Colonic mucosa (tissue), 4 donors: Measurements from ENCODE around the gene TECPR2. TPM values are rescaled to one million over a fixed set of nuclear protein-coding genes. Genes with fewer than 3 reads are reported as not detected.

ENCODE experiments used
- DNase-seq: peaks from one replicate; pipeline ENCODE4 v3.0.0-alpha.2; 2020
- H3K27ac ChIP-seq: fragments of 200-600 bp; one replicate; pipeline ENCODE4 v1.8.0; 2021
- H3K27me3 ChIP-seq: fragments of 200-600 bp; one replicate; pipeline ENCODE4 v1.8.0; 2021
- H3K36me3 ChIP-seq: fragments of 200-600 bp; one replicate; pipeline ENCODE4 v1.8.0; 2021
- H3K4me1 ChIP-seq: fragments of 200-600 bp; one replicate; pipeline ENCODE4 v1.8.0; 2021; ENCODE audit warnings: mild to moderate bottlenecking
- H3K4me3 ChIP-seq: fragments of 200-600 bp; one replicate; pipeline ENCODE4 v1.8.0; 2021
- H3K9ac ChIP-seq, 2 donors: one replicate each; pipeline ENCODE4 v1.7.0; 2013; ENCODE audit warnings: control low read depth in 2 of 2, low read depth in 2 of 2, low read length in 2 of 2
- H3K9me3 ChIP-seq: fragments of 200-600 bp; one replicate; pipeline ENCODE4 v1.8.0; 2021
- intact Hi-C: fragments of 100-400 bp; cut with DNase I; formaldehyde crosslinking; loops from one replicate; pipeline ENCODE4 v1.14.1; 2022
- total RNA-seq, 2 donors: library from RNA; stranded (reverse); fragmentation: NEBNext Ultra II Directional in 1 of 2; extraction: Animal tissue kit (Norgen Biotek cat#: 25700) in 1 of 2; gene quantifications; one replicate each; pipeline ENCODE4 v1.2.1, GENCODE V29; 2021
- TF ChIP-seq, protein P1 (sequence below): fragments of 200-600 bp; IDR thresholded peaks from one replicate; pipeline ENCODE4 v1.8.0; 2022; ENCODE audit warnings: antibody characterized with exemption, mild to moderate bottlenecking
- donor health status: healthy.
- donor health status: DM: no; HTN: no; CAD: no.
- donor health status: DM: no; HTN: no; CAD: no.

Gene TECPR2
- total RNA-seq, 2 donors from 2014 or later: 16.5 to 18.2 TPM

- Histone ChIP-seq H3K27ac (no peak overlapping the region), H3K9ac (no peak overlapping the region), H3K9me3 (no peaks in the 10 kb centered on the region), H3K4me3 (no peak overlapping the region), H3K4me1 (no peaks in the 10 kb centered on the region), H3K27me3 (no peaks in the 10 kb centered on the region), H3K36me3 (no peaks in the 10 kb centered on the region)
- no peak for DNase-seq
- TF ChIP-seq, protein P1, sequence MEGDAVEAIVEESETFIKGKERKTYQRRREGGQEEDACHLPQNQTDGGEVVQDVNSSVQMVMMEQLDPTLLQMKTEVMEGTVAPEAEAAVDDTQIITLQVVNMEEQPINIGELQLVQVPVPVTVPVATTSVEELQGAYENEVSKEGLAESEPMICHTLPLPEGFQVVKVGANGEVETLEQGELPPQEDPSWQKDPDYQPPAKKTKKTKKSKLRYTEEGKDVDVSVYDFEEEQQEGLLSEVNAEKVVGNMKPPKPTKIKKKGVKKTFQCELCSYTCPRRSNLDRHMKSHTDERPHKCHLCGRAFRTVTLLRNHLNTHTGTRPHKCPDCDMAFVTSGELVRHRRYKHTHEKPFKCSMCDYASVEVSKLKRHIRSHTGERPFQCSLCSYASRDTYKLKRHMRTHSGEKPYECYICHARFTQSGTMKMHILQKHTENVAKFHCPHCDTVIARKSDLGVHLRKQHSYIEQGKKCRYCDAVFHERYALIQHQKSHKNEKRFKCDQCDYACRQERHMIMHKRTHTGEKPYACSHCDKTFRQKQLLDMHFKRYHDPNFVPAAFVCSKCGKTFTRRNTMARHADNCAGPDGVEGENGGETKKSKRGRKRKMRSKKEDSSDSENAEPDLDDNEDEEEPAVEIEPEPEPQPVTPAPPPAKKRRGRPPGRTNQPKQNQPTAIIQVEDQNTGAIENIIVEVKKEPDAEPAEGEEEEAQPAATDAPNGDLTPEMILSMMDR: no peak
- intact Hi-C loops: no loop called here
These were observed 56.5 kb downstream of the TECPR2 start for GRCh38 chr14:102419276-102419675.

DNA sequence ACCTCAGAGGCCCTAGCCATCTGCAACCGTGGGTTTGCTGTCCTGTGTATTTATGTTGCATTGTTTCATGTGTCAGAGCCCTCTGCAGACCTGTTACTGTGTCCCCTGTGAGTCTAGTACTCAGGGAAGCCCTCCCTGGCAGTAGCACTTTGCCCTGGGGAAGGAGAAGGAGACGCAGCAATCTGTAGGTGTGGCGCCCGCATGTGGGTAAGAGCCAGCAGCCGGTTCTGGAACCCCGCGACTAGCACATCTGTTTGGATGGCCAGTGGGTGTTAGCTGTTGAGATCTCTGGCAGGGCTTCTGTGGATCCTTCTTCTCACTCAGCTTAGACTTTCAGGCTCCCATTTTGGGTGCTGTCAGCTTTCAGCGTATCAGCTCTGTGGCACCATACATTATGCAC, 57.0 kb downstream of the TECPR2 start:
- no peak overlapping the region for H3K27ac ChIP-seq
- H3K4me1 ChIP-seq: no peaks in the 10 kb centered on the region
- TF ChIP-seq, protein P1: no peak
- no peaks in the 10 kb centered on the region for H3K36me3 ChIP-seq
- H3K27me3 ChIP-seq: no peaks in the 10 kb centered on the region
- no peak for DNase-seq
- H3K9ac ChIP-seq: no peak overlapping the region
- H3K9me3 ChIP-seq: no peaks in the 10 kb centered on the region
- intact Hi-C loops: no loop called here
- H3K4me3 ChIP-seq: no peak overlapping the region

DNA sequence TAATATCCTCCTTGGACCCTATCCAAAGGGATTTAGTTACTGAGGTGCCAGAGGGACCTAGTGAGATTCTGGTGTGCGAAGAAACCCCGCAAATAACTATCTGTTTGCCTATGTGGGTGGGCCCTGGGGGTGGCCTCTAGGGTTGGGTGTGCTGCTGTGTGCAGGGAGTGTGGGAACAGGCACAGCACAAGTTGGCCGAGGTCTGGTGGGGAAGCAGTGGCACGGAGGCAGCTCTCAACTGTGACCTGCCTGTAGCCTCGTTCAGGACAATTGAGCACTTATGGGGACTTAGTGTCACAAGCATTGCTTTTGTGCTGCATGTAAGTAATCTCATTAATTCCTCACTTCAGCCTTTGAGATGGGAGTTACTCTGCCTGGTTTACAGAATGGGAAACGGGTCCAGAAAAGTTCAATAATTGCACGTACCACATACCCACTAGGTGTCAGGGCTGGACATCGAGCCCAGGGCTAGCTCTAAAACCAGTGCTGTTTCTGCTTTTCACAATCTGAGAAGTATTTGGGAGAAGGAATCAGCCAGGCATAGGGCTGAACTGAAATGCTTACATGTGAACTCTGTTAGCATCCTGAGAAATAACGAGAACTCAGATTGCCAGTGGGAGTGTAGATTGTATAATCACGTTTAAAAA, 58.8 kb downstream of the TECPR2 start:
- no peaks in the 10 kb centered on the region for H3K36me3 ChIP-seq
- intact Hi-C loops: no loop called here
- no peak for DNase-seq
- TF ChIP-seq, protein P1: no peak
- H3K27me3 ChIP-seq: no peaks in the 10 kb centered on the region
- H3K9me3 ChIP-seq: no peaks in the 10 kb centered on the region
- no peak overlapping the region for H3K27ac ChIP-seq
- no peaks in the 10 kb centered on the region for H3K4me1 ChIP-seq
- H3K4me3 ChIP-seq: no peak overlapping the region
- H3K9ac ChIP-seq: no peak overlapping the region

- Histone ChIP-seq H3K9me3 (no peaks in the 10 kb centered on the region), H3K36me3 (no peaks in the 10 kb centered on the region), H3K9ac (no peak overlapping the region), H3K4me1 (no peaks in the 10 kb centered on the region), H3K27me3 (no peaks in the 10 kb centered on the region), H3K4me3 (no peak overlapping the region), H3K27ac (no peak overlapping the region)
- intact Hi-C loops: no loop called here
- no peak for DNase-seq
- TF ChIP-seq, protein P1: no peak
These were observed 61.8 kb downstream of the TECPR2 start for GRCh38 chr14:102424520-102424919.

GRCh38 chr14:102424923-102425322, 62.2 kb downstream of the TECPR2 start:
- Histone ChIP-seq H3K27me3 (no peaks in the 10 kb centered on the region), H3K4me3 (no peak overlapping the region), H3K9me3 (no peaks in the 10 kb centered on the region), H3K4me1 (no peaks in the 10 kb centered on the region), H3K27ac (no peak overlapping the region), H3K36me3 (no peaks in the 10 kb centered on the region), H3K9ac (no peak overlapping the region)
- TF ChIP-seq, protein P1: no peak
- no peak for DNase-seq
- intact Hi-C loops: no loop called here
